ENCODE results near the gene PSD2.

DNA sequence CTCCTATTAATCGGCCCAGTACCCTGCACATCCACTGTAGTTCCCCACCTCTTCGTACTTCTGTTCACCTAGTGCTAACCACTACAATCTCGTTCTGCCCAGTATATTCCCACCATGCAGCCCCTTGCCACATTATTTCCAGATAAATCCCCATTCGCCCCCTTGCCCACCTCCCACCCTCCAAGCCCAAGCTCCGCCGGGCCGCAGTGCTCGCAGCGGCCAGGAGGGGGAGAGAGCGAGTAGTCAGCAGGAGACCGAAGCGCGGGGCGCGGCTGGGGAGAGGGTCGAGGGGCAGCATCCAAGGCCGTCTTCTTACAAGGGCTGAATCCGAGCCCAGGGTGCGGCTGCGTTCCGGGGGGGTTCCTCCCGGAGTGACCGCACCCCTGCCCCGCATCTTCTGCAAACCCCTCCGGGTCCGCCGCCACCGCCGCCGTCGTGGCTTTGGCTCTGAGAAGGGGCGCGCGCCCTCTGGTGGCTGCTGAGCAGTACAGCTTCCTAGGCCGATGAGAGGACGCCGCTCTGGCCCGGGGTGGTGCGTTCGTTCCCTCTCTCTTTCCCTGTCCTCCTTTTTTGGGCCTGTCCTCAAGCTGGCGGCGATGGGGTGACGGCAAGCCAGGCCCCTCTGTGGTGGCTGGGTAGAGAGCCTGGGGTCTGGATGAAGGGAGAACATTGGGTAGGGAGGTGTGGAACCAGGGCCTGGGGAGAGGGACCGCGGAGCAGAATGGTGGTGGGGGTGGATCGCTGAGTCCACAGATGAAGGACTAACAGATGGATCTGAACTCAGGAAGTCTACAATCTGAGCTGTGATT is 30.0 kb upstream of the PSD2 start:
- TF ChIP-seq, protein P1, sequence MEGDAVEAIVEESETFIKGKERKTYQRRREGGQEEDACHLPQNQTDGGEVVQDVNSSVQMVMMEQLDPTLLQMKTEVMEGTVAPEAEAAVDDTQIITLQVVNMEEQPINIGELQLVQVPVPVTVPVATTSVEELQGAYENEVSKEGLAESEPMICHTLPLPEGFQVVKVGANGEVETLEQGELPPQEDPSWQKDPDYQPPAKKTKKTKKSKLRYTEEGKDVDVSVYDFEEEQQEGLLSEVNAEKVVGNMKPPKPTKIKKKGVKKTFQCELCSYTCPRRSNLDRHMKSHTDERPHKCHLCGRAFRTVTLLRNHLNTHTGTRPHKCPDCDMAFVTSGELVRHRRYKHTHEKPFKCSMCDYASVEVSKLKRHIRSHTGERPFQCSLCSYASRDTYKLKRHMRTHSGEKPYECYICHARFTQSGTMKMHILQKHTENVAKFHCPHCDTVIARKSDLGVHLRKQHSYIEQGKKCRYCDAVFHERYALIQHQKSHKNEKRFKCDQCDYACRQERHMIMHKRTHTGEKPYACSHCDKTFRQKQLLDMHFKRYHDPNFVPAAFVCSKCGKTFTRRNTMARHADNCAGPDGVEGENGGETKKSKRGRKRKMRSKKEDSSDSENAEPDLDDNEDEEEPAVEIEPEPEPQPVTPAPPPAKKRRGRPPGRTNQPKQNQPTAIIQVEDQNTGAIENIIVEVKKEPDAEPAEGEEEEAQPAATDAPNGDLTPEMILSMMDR (IDR thresholded peaks at IDR 0.05) = peak; percentile 93 to 99 (median 98)
- peak in 1 of 2 donors; percentile 37 for TF ChIP-seq POLR2A (IDR thresholded peaks at IDR 0.05)
